KOPT-K1 (cell line): Measurements from ENCODE around the gene IL27RA.
"Not testable (repeated sequence)": the region's sequence is repeated elsewhere in the genome, so short reads cannot be mapped to it uniquely, and the experiment has no call there.

Experiments
- H3K27ac ChIP-seq: fragments of 200-600 bp; sonication (generic); 2 replicates; pipeline ENCODE4 v1.5.1; 2016; ENCODE audit warnings: antibody characterized with exemption, mild to moderate bottlenecking, low read depth, low read length; ENCODE audit not compliant: poor library complexity, severe bottlenecking
- H3K36me3 ChIP-seq: fragments of 200-600 bp; sonication (generic); 2 replicates; pipeline ENCODE4 v1.5.1; 2017; ENCODE audit warnings: antibody characterized with exemption, mild to moderate bottlenecking, low read length, moderate library complexity; ENCODE audit not compliant: insufficient read depth
- H3K9me3 ChIP-seq: fragments of 200-600 bp; sonication (generic); 2 replicates; pipeline ENCODE4 v1.5.1; 2017; ENCODE audit warnings: antibody characterized with exemption, low read length, mild to moderate bottlenecking; ENCODE audit not compliant: insufficient read depth, poor library complexity, severe bottlenecking

Gene IL27RA

DNA sequence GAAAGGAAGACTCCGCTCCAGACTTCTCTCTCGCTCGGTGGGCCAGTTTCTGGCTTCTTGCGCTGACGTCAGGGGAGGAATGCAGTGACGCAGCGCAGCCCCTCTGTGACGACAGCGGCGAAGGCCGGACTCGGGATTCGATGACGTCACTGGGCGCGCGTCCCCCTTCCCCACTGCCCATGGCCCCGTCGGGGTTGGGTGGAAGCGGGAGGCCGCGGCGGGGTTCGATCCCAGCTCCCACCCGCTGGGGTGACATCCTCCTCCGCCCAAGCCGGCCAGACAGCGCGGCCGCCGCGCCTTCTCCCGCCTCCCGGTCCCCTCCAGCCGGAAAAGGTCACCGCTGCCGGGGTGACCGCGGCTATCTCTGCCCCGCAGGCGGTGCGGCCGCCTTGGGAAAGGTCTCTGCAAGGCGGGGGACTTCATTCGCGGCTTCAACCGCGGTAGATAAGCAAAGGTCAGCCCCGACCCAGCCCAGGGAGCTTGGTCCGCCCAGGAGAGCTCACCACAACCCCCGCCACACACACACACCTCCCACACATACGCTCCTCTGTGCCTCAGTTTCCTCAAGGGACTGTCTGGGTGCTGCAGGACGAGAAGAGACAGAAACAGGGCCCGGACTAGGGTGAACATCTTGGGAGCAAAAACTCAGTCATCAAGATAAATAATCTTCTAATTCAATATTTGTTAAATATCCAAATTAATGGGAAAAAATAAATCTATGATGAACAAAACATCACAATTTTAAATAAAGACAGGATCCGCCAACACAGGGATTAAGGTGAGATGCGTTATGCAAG, 24.6 kb upstream of the IL27RA start:
- H3K36me3 ChIP-seq: no peaks in the 10 kb centered on the region
- H3K27ac ChIP-seq: peak overlapping the region; percentile 90
- no peaks in the 10 kb centered on the region for H3K9me3 ChIP-seq

GRCh38 chr19:14012378-14012915, 19.1 kb upstream of the IL27RA start:
- H3K36me3 ChIP-seq: no peaks in the 10 kb centered on the region
- no peaks in the 10 kb centered on the region for H3K9me3 ChIP-seq
- no peak overlapping the region for H3K27ac ChIP-seq

- no peaks in the 10 kb centered on the region for H3K36me3 ChIP-seq
- H3K27ac ChIP-seq: no peak overlapping the region
- H3K9me3 ChIP-seq: no peaks in the 10 kb centered on the region
Observed at GRCh38 chr19:14015524-14016035, 16.0 kb upstream of the IL27RA start.

DNA sequence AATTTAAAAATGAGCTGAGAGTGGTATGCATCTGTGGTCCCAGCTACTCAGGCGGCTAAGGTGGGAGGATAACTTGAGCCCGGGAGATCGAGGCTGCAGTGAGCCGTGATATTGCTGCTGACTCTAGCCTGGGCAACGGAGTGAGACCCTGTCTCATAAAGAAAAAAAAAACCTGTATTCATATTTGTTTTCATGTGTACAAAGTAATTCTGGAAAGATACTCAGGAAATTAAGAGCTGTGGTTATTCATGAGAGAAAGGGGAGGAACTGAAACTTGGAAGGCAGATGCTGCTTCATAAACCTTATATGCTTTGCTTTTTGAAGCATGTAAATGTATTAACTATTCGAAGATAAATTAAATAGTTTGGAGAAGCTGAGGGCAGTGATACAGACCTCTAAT, 12.5 kb upstream of the IL27RA start:
- Histone ChIP-seq H3K27ac (no peak overlapping the region), H3K36me3 (no peaks in the 10 kb centered on the region), H3K9me3 (no peaks in the 10 kb centered on the region)

GRCh38 chr19:14019739-14020138, 11.8 kb upstream of the IL27RA start:
- not testable (repeated sequence) for H3K9me3 ChIP-seq, H3K27ac ChIP-seq, H3K36me3 ChIP-seq

- H3K36me3 ChIP-seq: no peaks in the 10 kb centered on the region
- no peaks in the 10 kb centered on the region for H3K9me3 ChIP-seq
- no peak overlapping the region for H3K27ac ChIP-seq
Observed at GRCh38 chr19:14021474-14021873, 10.1 kb upstream of the IL27RA start.

DNA sequence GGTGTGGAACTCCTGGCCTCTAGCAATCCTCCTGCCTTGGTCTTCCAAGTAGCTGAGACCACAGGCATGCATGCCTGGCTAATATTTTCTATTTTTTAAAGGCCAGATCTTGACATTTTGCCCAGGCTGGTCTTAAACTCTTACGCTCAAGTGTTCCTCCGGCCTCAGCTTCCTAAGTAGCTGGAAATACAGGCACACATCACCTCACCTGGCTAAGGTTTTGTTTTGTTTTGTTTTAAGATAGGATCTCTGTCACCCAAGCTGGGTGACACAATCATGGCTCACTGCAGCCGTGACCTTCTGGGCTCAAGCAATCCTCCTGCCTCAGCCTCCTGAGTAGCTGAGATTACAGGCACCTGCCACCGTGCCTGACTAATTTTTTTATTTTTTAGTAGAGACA, 9.1 kb upstream of the IL27RA start:
- Histone ChIP-seq H3K36me3 (no peaks in the 10 kb centered on the region), H3K27ac (no peak overlapping the region), H3K9me3 (no peaks in the 10 kb centered on the region)

GRCh38 chr19:14023404-14024235, 7.9 kb upstream of the IL27RA start:
- Histone ChIP-seq H3K9me3 (no peaks in the 10 kb centered on the region), H3K27ac (no peak overlapping the region), H3K36me3 (no peaks in the 10 kb centered on the region)

- not testable (repeated sequence) for H3K9me3 ChIP-seq, H3K27ac ChIP-seq, H3K36me3 ChIP-seq
Observed at GRCh38 chr19:14026652-14027192, 4.8 kb upstream of the IL27RA start.

GRCh38 chr19:14027856-14028450, 3.6 kb upstream of the IL27RA start, which contains the start of gene RLN3:
TSS of gene RLN3 (plus strand) at chr19:14028148. CDS start at chr19:14028205, 57 bp downstream.
- Histone ChIP-seq H3K36me3 (no peaks in the 10 kb centered on the region), H3K27ac (no peak within 1 kb of the TSS), H3K9me3 (no peaks in the 10 kb centered on the region)

DNA sequence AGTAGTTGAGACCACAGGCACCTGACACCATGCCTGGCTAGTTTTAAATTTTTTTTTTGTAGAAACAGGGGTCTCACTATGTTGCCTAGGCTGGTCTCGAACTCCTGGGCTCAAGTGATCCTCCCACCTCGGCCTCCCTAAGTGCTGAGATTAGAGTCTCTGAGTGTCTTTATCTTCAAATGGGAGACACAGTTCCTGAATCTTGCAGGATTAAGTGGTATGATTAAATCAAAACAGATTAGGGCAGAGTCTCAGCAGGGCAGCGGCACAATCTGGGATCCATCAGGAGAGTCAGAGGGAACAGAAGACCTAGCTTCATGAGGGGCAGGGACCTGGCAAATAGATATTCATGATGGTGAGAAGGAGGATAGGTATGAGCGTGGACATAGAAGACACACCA, 2.7 kb upstream of the IL27RA start:
- H3K27ac ChIP-seq: no peak overlapping the region

GRCh38 chr19:14030997-14031718, 404 bp upstream of the IL27RA start:
- Histone ChIP-seq H3K36me3 (no peaks in the 10 kb centered on the region; the same call in 1 of the 2 replicates), H3K9me3 (no peaks in the 10 kb centered on the region), H3K27ac (peak overlapping the region; percentile 80)

More for the DNA sequence above, 2.7 kb upstream of the IL27RA start:
- H3K9me3 ChIP-seq: no peaks in the 10 kb centered on the region
- no peaks in the 10 kb centered on the region for H3K36me3 ChIP-seq

- Histone ChIP-seq H3K36me3 (peaks cover 9% of the 10 kb centered on the region; the same call in 1 of the 2 replicates), H3K27ac (no peak overlapping the region), H3K9me3 (no peaks in the 10 kb centered on the region)
Observed at GRCh38 chr19:14033946-14034345, 2.4 kb downstream of the IL27RA start.

DNA sequence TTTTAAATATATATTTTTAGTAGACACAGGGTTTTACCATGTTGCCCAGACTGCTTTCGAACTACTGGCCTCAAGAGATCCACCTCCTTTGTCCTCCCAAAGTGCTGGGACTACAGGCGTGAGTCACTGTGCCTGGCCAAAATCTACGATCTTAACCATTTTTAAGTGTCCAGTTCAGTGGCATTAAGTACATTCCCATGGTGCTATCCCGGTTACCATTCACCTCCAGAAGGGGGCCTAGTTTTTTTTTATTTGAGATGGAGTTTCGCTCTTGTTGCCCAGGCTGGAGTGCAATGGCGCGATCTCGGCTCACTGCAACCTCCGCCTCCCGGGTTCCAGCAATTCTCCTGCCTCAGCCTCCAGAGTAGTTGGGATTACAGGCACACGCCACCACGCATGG, 3.6 kb downstream of the IL27RA start:
- peaks cover 21% of the 10 kb centered on the region; the same call in 1 of the 2 replicates for H3K36me3 ChIP-seq
- not testable (repeated sequence) for H3K9me3 ChIP-seq, H3K27ac ChIP-seq
